PC-9 (cell line): ENCODE results near the gene CYP27C1.

Experiments used
- EZH2 ChIP-seq: fragments of 200-600 bp; sonication (generic); IDR thresholded peaks from 2 replicates; pipeline ENCODE4 v1.8.0; 2017; ENCODE audit warnings: antibody characterized with exemption, low read depth
- TF ChIP-seq, protein P1 (sequence below): fragments of 200-600 bp; sonication (generic); conservative IDR thresholded peaks from 2 replicates; pipeline ENCODE4 v1.6.1; 2017; ENCODE audit warnings: mixed run types, antibody characterized with exemption, mild to moderate bottlenecking, moderate library complexity

GRCh38 chr2:127134235-127134634 lies 85.9 kb downstream of the CYP27C1 start:
- TF ChIP-seq, protein P1, sequence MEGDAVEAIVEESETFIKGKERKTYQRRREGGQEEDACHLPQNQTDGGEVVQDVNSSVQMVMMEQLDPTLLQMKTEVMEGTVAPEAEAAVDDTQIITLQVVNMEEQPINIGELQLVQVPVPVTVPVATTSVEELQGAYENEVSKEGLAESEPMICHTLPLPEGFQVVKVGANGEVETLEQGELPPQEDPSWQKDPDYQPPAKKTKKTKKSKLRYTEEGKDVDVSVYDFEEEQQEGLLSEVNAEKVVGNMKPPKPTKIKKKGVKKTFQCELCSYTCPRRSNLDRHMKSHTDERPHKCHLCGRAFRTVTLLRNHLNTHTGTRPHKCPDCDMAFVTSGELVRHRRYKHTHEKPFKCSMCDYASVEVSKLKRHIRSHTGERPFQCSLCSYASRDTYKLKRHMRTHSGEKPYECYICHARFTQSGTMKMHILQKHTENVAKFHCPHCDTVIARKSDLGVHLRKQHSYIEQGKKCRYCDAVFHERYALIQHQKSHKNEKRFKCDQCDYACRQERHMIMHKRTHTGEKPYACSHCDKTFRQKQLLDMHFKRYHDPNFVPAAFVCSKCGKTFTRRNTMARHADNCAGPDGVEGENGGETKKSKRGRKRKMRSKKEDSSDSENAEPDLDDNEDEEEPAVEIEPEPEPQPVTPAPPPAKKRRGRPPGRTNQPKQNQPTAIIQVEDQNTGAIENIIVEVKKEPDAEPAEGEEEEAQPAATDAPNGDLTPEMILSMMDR, result no peak
- no peak for TF ChIP-seq EZH2
